Left renal pelvis (tissue), 4 donors: ENCODE data around the gene CWC22. TPM values are rescaled to one million over a fixed set of nuclear protein-coding genes. Genes with fewer than 3 reads are reported as not detected.
"Not testable (repeated sequence)": the region's sequence is repeated elsewhere in the genome, so short reads cannot be mapped to it uniquely, and the experiment has no call there.

Experiments
- DNase-seq, 4 donors: peaks; one replicate each; pipeline ENCODE4 v3.0.0-alpha.2; 2013; ENCODE audit warnings: low read depth in 4 of 4, low spot score in 3 of 4
- polyA plus RNA-seq, 4 donors: library from polyadenylated mRNA; unstranded; fragments of 120-200 nt; gene quantifications; one replicate each; pipeline ENCODE4 v1.2.1, GENCODE V29; 2013; ENCODE audit not compliant: insufficient read length in 4 of 4

The CWC22 gene
- 10 to 100 TPM; 34.1 to 45.4 (median 38.3) TPM for polyA plus RNA-seq

GRCh38 chr2:180006781-180007579 lies at the start of gene CWC22:
Gene CWC22, minus strand, starts transcription at chr2:180007297. Its CDS starts 13,956 bp downstream, at chr2:179993341.
- peak; percentile 86 to 90 (median 90) for DNase-seq

- no peak for DNase-seq
Measured at GRCh38 chr2:180056367-180057118, 49.4 kb upstream of the CWC22 start.

GRCh38 chr2:180054576-180054975 lies 47.5 kb upstream of the CWC22 start:
- DNase-seq, result not testable (repeated sequence)

GRCh38 chr2:180050246-180050645 lies 43.1 kb upstream of the CWC22 start:
- no peak for DNase-seq

GRCh38 chr2:180048251-180048650 lies 41.2 kb upstream of the CWC22 start:
- DNase-seq, result no peak

GRCh38 chr2:180046776-180047175 lies 39.7 kb upstream of the CWC22 start:
- no peak for DNase-seq

- no peak for DNase-seq
Measured at GRCh38 chr2:180046202-180046601, 39.1 kb upstream of the CWC22 start.

GRCh38 chr2:180040146-180040925 lies 33.2 kb upstream of the CWC22 start:
- no peak for DNase-seq

GRCh38 chr2:180038997-180039396 lies 31.9 kb upstream of the CWC22 start:
- DNase-seq, result no peak

- peak; percentile 10 to 42 (median 14) for DNase-seq
Measured at GRCh38 chr2:180033993-180034894, 27.1 kb upstream of the CWC22 start.

- no peak for DNase-seq
Measured at GRCh38 chr2:180029575-180029974, 22.5 kb upstream of the CWC22 start.

- no peak for DNase-seq
Measured at GRCh38 chr2:180021850-180022249, 14.8 kb upstream of the CWC22 start.

GRCh38 chr2:180017784-180018183 lies 10.7 kb upstream of the CWC22 start:
- DNase-seq, result no peak

- no peak for DNase-seq
Measured at GRCh38 chr2:180016937-180017336, 9.8 kb upstream of the CWC22 start.

GRCh38 chr2:180015951-180016709 lies 9.0 kb upstream of the CWC22 start:
- DNase-seq, result no peak

GRCh38 chr2:180012523-180012922 lies 5.4 kb upstream of the CWC22 start:
- no peak for DNase-seq

GRCh38 chr2:180010701-180011100 lies 3.6 kb upstream of the CWC22 start:
- no peak for DNase-seq

GRCh38 chr2:180006231-180006630 lies 866 bp downstream of the CWC22 start:
- no peak for DNase-seq

GRCh38 chr2:180005465-180005864 lies 1.6 kb downstream of the CWC22 start:
- DNase-seq, result not testable (repeated sequence)
